ENCODE results near the gene CLCA2.

DNA sequence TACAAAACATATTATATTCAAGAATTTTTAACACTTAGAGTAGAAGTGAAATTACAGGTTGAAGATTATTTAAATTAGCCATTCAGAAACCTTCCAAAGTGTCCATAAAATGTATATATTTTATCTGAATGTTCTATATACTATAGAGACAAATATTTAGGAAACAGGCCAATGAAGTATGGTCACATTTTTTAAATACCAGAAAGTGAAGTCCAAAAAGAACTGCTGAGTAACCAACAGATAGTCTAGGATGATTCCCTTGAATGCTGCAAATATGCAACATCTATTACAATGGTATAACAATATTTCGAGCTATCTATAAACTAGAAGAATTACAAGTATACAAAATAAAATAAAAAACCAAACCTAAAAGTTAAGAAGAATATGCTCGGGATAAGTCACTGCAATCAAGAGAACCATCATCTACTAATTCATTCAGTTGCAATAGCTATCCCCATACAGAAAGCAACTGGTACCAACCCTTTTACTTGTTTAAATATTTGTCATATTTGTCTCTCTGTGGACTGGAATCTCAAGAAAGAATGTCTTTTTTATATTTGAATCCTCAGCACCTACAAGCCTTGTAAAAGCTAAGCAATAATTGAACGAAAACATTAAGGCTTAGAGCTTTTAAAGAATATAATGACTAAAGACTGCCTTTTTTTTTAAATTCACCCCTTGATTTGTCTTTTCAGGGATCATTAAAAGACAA lies 35.9 kb upstream of the CLCA2 start:
- TF ChIP-seq, protein P1, sequence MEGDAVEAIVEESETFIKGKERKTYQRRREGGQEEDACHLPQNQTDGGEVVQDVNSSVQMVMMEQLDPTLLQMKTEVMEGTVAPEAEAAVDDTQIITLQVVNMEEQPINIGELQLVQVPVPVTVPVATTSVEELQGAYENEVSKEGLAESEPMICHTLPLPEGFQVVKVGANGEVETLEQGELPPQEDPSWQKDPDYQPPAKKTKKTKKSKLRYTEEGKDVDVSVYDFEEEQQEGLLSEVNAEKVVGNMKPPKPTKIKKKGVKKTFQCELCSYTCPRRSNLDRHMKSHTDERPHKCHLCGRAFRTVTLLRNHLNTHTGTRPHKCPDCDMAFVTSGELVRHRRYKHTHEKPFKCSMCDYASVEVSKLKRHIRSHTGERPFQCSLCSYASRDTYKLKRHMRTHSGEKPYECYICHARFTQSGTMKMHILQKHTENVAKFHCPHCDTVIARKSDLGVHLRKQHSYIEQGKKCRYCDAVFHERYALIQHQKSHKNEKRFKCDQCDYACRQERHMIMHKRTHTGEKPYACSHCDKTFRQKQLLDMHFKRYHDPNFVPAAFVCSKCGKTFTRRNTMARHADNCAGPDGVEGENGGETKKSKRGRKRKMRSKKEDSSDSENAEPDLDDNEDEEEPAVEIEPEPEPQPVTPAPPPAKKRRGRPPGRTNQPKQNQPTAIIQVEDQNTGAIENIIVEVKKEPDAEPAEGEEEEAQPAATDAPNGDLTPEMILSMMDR (optimal IDR thresholded peaks at IDR 0.05 in 1 of 3, IDR thresholded peaks at IDR 0.05 in 1 of 3, conservative IDR thresholded peaks at IDR 0.05 in 1 of 3; ENCODE audit: extremely low read depth in 1 of 3, insufficient read depth in 2 of 3, low read length in 3 of 3) = no peak
- TF ChIP-seq EZH2 (IDR thresholded peaks at IDR 0.05; ENCODE audit: low read length) = no peak

All from keratinocyte (primary cell).